Measurements from ENCODE around the gene NOTCH1. TPM values are rescaled to one million over a fixed set of nuclear protein-coding genes. Genes with fewer than 3 reads are reported as not detected.
A peak's percentile ranks its signal among the peaks of the same experiment; 100 is the strongest.

The NOTCH1 gene
- total RNA-seq, 3 donors from 2014 or later (not counting 1 experiment from before 2014, with no cell fraction given): 126 to 228 (median 192) TPM

- Mint-ChIP-seq H3K9me3 (no peaks in the 10 kb centered on the region), H3K4me3 (no peak overlapping the region), H3K36me3 (no peaks in the 10 kb centered on the region), H3K4me1 (peaks cover 0 to 4% of the 10 kb centered on the region in 2 donors), H3K27me3 (ENCODE audit: low read depth in 2 of 2) (no peaks in the 10 kb centered on the region), H3K27ac (no peak overlapping the region)
- H3K27ac ChIP-seq (ENCODE audit: low read length): no peak overlapping the region
- no peaks in the 10 kb centered on the region for H3K9me3 ChIP-seq (ENCODE audit: control insufficient read depth, insufficient read depth, low read length)
- ATAC-seq (peak in 1 of 3 donors; percentile 9), DNase-seq (no peak)
- no peak for TF ChIP-seq CTCF (IDR thresholded peaks at IDR 0.05)
- peaks cover 4% of the 10 kb centered on the region for H3K4me1 ChIP-seq (ENCODE audit: control insufficient read depth, insufficient read depth, low read length)
- intact Hi-C loops (cut with micrococcal nuclease): no loop called here
- H3K27me3 ChIP-seq (ENCODE audit: control insufficient read depth, insufficient read depth, low read length): no peaks in the 10 kb centered on the region
- H3K36me3 ChIP-seq (ENCODE audit: control insufficient read depth, insufficient read depth, low read length): peaks cover 34% of the 10 kb centered on the region
- 94% methylated on average over 8 of the region's 8 CpGs for WGBS (ENCODE audit: insufficient coverage)
- no peak overlapping the region for H3K4me3 ChIP-seq (ENCODE audit: low read length)
Observed at GRCh38 chr9:136493567-136493971, 52.3 kb downstream of the NOTCH1 start.

DNA sequence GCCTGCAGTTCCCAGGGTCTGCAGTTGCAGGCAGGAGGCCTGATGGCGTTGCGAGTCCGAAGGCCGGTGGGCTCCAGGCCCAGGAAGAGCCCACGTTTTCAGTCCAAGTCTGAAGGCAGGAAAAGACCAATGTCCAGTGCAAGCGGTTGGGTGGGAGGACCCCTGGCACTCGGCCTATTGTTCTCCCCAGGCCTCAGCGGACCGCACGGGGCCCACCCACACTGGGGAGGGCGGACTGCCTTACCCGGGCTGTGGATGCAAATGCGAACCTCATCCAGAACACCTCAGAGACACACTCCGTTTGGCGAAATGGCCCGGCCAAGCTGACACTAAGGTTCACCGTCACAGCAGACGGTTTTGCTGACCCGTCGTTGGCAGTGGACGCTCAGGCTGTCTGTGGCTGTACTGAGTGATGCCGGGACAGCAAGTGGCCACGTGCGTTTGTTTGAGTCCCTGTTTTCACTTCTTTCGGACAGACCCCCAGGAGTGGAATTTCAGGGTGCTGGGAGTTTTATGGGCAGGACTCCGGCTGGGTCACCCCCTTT is 52.8 kb downstream of the NOTCH1 start:
- no peaks in the 10 kb centered on the region for H3K36me3 Mint-ChIP-seq
- no peaks in the 10 kb centered on the region for H3K27me3 ChIP-seq (ENCODE audit: control insufficient read depth, insufficient read depth, low read length)
- peak overlapping the region in 1 of 2 donors; percentile 33 for H3K27ac Mint-ChIP-seq
- peaks cover 29% of the 10 kb centered on the region for H3K36me3 ChIP-seq (ENCODE audit: control insufficient read depth, insufficient read depth, low read length)
- DNase-seq (no peak), ATAC-seq (no peak)
- no peaks in the 10 kb centered on the region for H3K9me3 ChIP-seq (ENCODE audit: control insufficient read depth, insufficient read depth, low read length)
- H3K9me3 Mint-ChIP-seq: no peaks in the 10 kb centered on the region
- H3K27me3 Mint-ChIP-seq (ENCODE audit: low read depth in 2 of 2): no peaks in the 10 kb centered on the region
- no peak for TF ChIP-seq CTCF (IDR thresholded peaks at IDR 0.05)
- H3K4me3 ChIP-seq (ENCODE audit: low read length): no peak overlapping the region
- peaks cover 0 to 5% of the 10 kb centered on the region in 2 donors for H3K4me1 Mint-ChIP-seq
- H3K27ac ChIP-seq (ENCODE audit: low read length): no peak overlapping the region
- no peak overlapping the region for H3K4me3 Mint-ChIP-seq
- intact Hi-C loops (cut with micrococcal nuclease): no loop called here
- peaks cover 8% of the 10 kb centered on the region for H3K4me1 ChIP-seq (ENCODE audit: control insufficient read depth, insufficient read depth, low read length)
- WGBS (ENCODE audit: insufficient coverage): 93% methylated on average over 26 of the region's 26 CpGs

DNA sequence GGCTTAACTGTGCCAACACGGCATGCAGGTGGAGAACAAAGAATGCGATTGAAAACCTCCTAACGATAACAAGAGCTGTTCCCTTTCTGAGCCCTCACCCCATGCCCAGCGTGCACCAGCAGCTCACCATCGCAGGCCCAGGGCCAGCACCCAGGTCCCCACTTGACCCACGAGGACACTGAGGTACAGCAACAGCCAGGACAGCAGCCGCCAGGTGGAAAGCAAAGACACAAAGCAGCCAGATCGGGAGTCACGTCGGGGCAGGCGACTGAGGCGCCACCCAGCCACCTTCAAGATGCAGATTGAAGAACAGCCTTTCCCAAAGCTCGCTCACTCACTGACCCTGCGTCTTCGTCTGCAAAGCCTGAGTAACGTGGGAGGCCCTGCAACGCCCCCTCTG is 56.1 kb downstream of the NOTCH1 start:
- TF ChIP-seq CTCF (IDR thresholded peaks at IDR 0.05): no peak
- intact Hi-C loops (cut with micrococcal nuclease): loop anchor here (5.0 kb wide), 1 partner anchor 58 kb away; the partner anchor contains the start of gene NOTCH1
- peaks cover under 1% of the 10 kb centered on the region for H3K36me3 ChIP-seq (ENCODE audit: control insufficient read depth, insufficient read depth, low read length)
- peaks cover 0 to 12% of the 10 kb centered on the region in 2 donors for H3K4me1 Mint-ChIP-seq
- DNase-seq (no peak), ATAC-seq (no peak)
- no peaks in the 10 kb centered on the region for H3K27me3 ChIP-seq (ENCODE audit: control insufficient read depth, insufficient read depth, low read length)
- no peaks in the 10 kb centered on the region for H3K9me3 Mint-ChIP-seq
- H3K36me3 Mint-ChIP-seq: no peaks in the 10 kb centered on the region
- no peak overlapping the region for H3K27ac ChIP-seq (ENCODE audit: low read length)
- no peaks in the 10 kb centered on the region for H3K9me3 ChIP-seq (ENCODE audit: control insufficient read depth, insufficient read depth, low read length)
- H3K27ac Mint-ChIP-seq: no peak overlapping the region
- H3K4me3 ChIP-seq (ENCODE audit: low read length): no peak overlapping the region
- 93% methylated on average over 16 of the region's 17 CpGs for WGBS (ENCODE audit: insufficient coverage)
- peaks cover 0 to 2% of the 10 kb centered on the region in 2 donors for H3K27me3 Mint-ChIP-seq (ENCODE audit: low read depth in 2 of 2)
- H3K4me1 ChIP-seq (ENCODE audit: control insufficient read depth, insufficient read depth, low read length): peaks cover 15% of the 10 kb centered on the region
- H3K4me3 Mint-ChIP-seq: no peak overlapping the region
